HG03175 (cell line): ENCODE results near the gene CDC42EP3.

ENCODE experiments used
- ATAC-seq: cut with Tn5 transposase; IDR thresholded peaks from one replicate; pipeline ENCODE4 v1.9.1; 2021; ENCODE audit warnings: mild to moderate bottlenecking, moderate library complexity; ENCODE audit not compliant: unreplicated experiment

Gene CDC42EP3

GRCh38 chr2:37656512-37657423 lies 14.7 kb downstream of the CDC42EP3 start:
- no peak for ATAC-seq

- peak; percentile 81 for ATAC-seq
These were observed 16.3 kb downstream of the CDC42EP3 start for GRCh38 chr2:37654932-37655841.

GRCh38 chr2:37654419-37654818 lies 17.0 kb downstream of the CDC42EP3 start:
- no peak for ATAC-seq

- peak; percentile 41 for ATAC-seq
These were observed 17.6 kb downstream of the CDC42EP3 start for GRCh38 chr2:37653805-37654378.

GRCh38 chr2:37653093-37653492 lies 18.3 kb downstream of the CDC42EP3 start:
- no peak for ATAC-seq

- ATAC-seq, result no peak
These were observed 19.2 kb downstream of the CDC42EP3 start for GRCh38 chr2:37652199-37652640.

- ATAC-seq, result no peak
These were observed 20.8 kb downstream of the CDC42EP3 start for GRCh38 chr2:37650548-37651093.

- no peak for ATAC-seq
These were observed 21.9 kb downstream of the CDC42EP3 start for GRCh38 chr2:37649518-37649917.

- no peak for ATAC-seq
These were observed 23.0 kb downstream of the CDC42EP3 start for GRCh38 chr2:37648331-37649011.

- ATAC-seq, result no peak
These were observed 23.5 kb downstream of the CDC42EP3 start for GRCh38 chr2:37647971-37648330.

- ATAC-seq, result no peak
These were observed 25.6 kb downstream of the CDC42EP3 start for GRCh38 chr2:37645836-37646235.

GRCh38 chr2:37645362-37645761 lies 26.1 kb downstream of the CDC42EP3 start:
- no peak for ATAC-seq

- no peak for ATAC-seq
These were observed 27.3 kb downstream of the CDC42EP3 start for GRCh38 chr2:37644191-37644590.

- ATAC-seq, result no peak
These were observed 27.7 kb downstream of the CDC42EP3 start for GRCh38 chr2:37643730-37644078.

- ATAC-seq, result no peak
These were observed 28.3 kb downstream of the CDC42EP3 start for GRCh38 chr2:37642907-37643729.

- no peak for ATAC-seq
These were observed 29.8 kb downstream of the CDC42EP3 start for GRCh38 chr2:37641582-37642171.

GRCh38 chr2:37639631-37640030 lies 31.8 kb downstream of the CDC42EP3 start:
- no peak for ATAC-seq

GRCh38 chr2:37638973-37639372 lies 32.5 kb downstream of the CDC42EP3 start:
- ATAC-seq, result no peak

- no peak for ATAC-seq
These were observed 33.5 kb downstream of the CDC42EP3 start for GRCh38 chr2:37637985-37638384.
